HepG2 (cell line): ENCODE data around the gene SYNGAP1.

Experiments
- CTCF ChIP-seq: sonication (generic); formaldehyde crosslinking; IDR thresholded peaks from 2 replicates; pipeline ENCODE4 v1.5.0; 2020; ENCODE audit warnings: mild to moderate bottlenecking, missing genetic modification reagents, moderate library complexity
- MAF1 ChIP-seq: sonication (generic); formaldehyde crosslinking; IDR thresholded peaks from 2 replicates; pipeline ENCODE4 v1.5.0; 2020; ENCODE audit warnings: missing genetic modification reagents, borderline replicate concordance
- POLR2AphosphoS5 ChIP-seq: IDR thresholded peaks from 2 replicates; pipeline ENCODE4 v1.6.1; 2012; ENCODE audit warnings: low read depth, low read length
- PRPF4 ChIP-seq: fragments of 200-400 bp; formaldehyde crosslinking; IDR thresholded peaks from 2 replicates; pipeline ENCODE4 v1.6.1; 2016; ENCODE audit warnings: low read length, low read depth; ENCODE audit not compliant: poor library complexity, severe bottlenecking
- SIN3A ChIP-seq: IDR thresholded peaks from 2 replicates; pipeline ENCODE4 v1.6.1; 2011; ENCODE audit warnings: low read depth, mild to moderate bottlenecking, control low read depth, low read length, borderline replicate concordance
- SP4 ChIP-seq: sonication (generic); formaldehyde crosslinking; IDR thresholded peaks from 2 replicates; pipeline ENCODE4 v1.8.1; 2023; ENCODE audit warnings: mild to moderate bottlenecking, missing genetic modification reagents
- YY1 ChIP-seq: IDR thresholded peaks from 2 replicates; pipeline ENCODE4 v1.6.1; 2011; ENCODE audit warnings: low read length, low read depth, moderate library complexity, mild to moderate bottlenecking; ENCODE audit not compliant: insufficient read depth, insufficient replicate concordance
- ZNF512 ChIP-seq: sonication (generic); formaldehyde crosslinking; IDR thresholded peaks from 2 replicates; pipeline ENCODE4 v1.4.0; 2020; ENCODE audit warnings: mild to moderate bottlenecking, missing genetic modification reagents
- ZNF770 ChIP-seq: sonication (generic); formaldehyde crosslinking; IDR thresholded peaks from 2 replicates; pipeline ENCODE4 v1.5.0; 2020; ENCODE audit warnings: mild to moderate bottlenecking, missing genetic modification reagents

- TF ChIP-seq CTCF (CRISPR knock-in tag) (no peak), ZNF512 (no peak), YY1 (no peak), ZNF770 (no peak), POLR2AphosphoS5 (no peak), SP4 (CRISPR knock-in tag) (no peak), MAF1 (no peak), SIN3A (no peak), PRPF4 (no peak)
Observed at GRCh38 chr6:33411632-33412005, 8.2 kb upstream of the SYNGAP1 start.
